K562 (cell line): Measurements from ENCODE around the gene KIZ. TPM values are rescaled to one million over a fixed set of nuclear protein-coding genes. Genes with fewer than 3 reads are reported as not detected.

ENCODE experiments used
- ATAC-seq: fragments of 200-7000 bp; cut with Tn5 transposase; 3 replicates; pipeline ENCODE4 v1.9.1; 2020; ENCODE audit warnings: moderate library complexity
- BruUV-seq: library from RNA; stranded (reverse); fragments of 400-500 nt; replicated peaks from 2 replicates; lab custom pipeline; 2021; lab: Mats Ljungman, UMichigan
- CTCF ChIA-PET: fragments of 300-600 bp; formaldehyde crosslinking; extraction: SDS; loops from one replicate; lab custom pipeline; 2021; ENCODE audit warnings: low intra/inter-chr PET ratio; lab: Yijun Ruan, JAX
- POLR2A ChIA-PET: fragments of 300-600, 350-650 bp; sonication (Branson Sonifier 250); formaldehyde crosslinking; extraction: SDS; loops from one replicate; lab custom pipeline; 2021; ENCODE audit warnings: antibody characterized with exemption, inconsistent platforms; lab: Yijun Ruan, JAX
- DNase-seq, 4 experiments: peaks; one replicate each; pipeline versions ENCODE4 v3.0.0 to v3.0.0-alpha.2; 2011 to 2018; ENCODE audit warnings: low spot score in 3 of 4, mixed read lengths in 3 of 4; ENCODE audit errors: extremely low read depth in 1 of 4
- FAIRE-seq: peaks from 2 replicates; lab custom pipeline; 2011; peaks lifted over from hg19 to GRCh38; lab: Jason Lieb, UNC
- H2AFZ ChIP-seq: 2 replicates; pipeline ENCODE4 v1.6.0; 2011; ENCODE audit warnings: low read depth, low read length, control low read depth, inconsistent platforms
- H3K27ac ChIP-seq: fragments of 200-600 bp; 3 replicates; pipeline ENCODE4 v1.8.0; 2011; ENCODE audit warnings: low read depth, mild to moderate bottlenecking, control low read depth, inconsistent platforms, low read length, moderate library complexity, mixed read lengths; ENCODE audit errors: extremely low read depth
- H3K27me3 ChIP-seq, 2 experiments: fragments of 300-600 bp in 1 of 2; 2 replicates in 1 of 2; 3 replicates in 1 of 2; pipeline versions ENCODE4 v1.6.0 to v1.8.0; 2011; ENCODE audit warnings: inconsistent platforms in 2 of 2, low read length in 2 of 2, mild to moderate bottlenecking in 1 of 2, mixed read lengths in 1 of 2, moderate library complexity in 1 of 2; ENCODE audit not compliant: control insufficient read depth in 2 of 2, insufficient read depth in 2 of 2
- H3K36me3 ChIP-seq: fragments of 300-600 bp; 3 replicates; pipeline ENCODE4 v1.8.0; 2011; ENCODE audit warnings: mild to moderate bottlenecking, low read length, inconsistent platforms; ENCODE audit not compliant: control insufficient read depth, insufficient read depth
- H3K4me1 ChIP-seq, 2 experiments: fragments of 200-600 bp in 1 of 2; replicated peaks in 1 of 2; 2 replicates in 1 of 2; 3 replicates in 1 of 2; pipeline versions ENCODE4 v1.5.1 to v1.8.0; 2011; ENCODE audit warnings: inconsistent platforms in 2 of 2, low read length in 2 of 2, mild to moderate bottlenecking in 1 of 2, mixed read lengths in 1 of 2, moderate library complexity in 1 of 2; ENCODE audit not compliant: control insufficient read depth in 2 of 2, insufficient read depth in 2 of 2
- H3K4me2 ChIP-seq: 2 replicates; pipeline ENCODE4 v1.6.1; 2011; ENCODE audit warnings: low read length, control low read depth, inconsistent platforms, mixed read lengths; ENCODE audit not compliant: insufficient read depth
- H3K4me3 ChIP-seq: fragments of 200-600 bp; sonication (generic), shearing (Covaris generic); 2 replicates; pipeline ENCODE4 v1.5.1; 2016; ENCODE audit warnings: control low read depth, inconsistent platforms
- H3K79me2 ChIP-seq: fragments of 200-600 bp; 3 replicates; pipeline ENCODE4 v1.8.0; 2011; ENCODE audit warnings: low read length, inconsistent platforms; ENCODE audit not compliant: control insufficient read depth, insufficient read depth
- H3K9ac ChIP-seq, 2 experiments: 2 replicates each; pipeline versions ENCODE4 v1.6.0 to v1.6.1; 2011; ENCODE audit warnings: low read depth in 2 of 2, low read length in 2 of 2, control low read depth in 1 of 2, inconsistent platforms in 1 of 2, mild to moderate bottlenecking in 1 of 2, mixed read lengths in 1 of 2; ENCODE audit not compliant: insufficient read depth in 1 of 2
- H3K9me1 ChIP-seq: one replicate; pipeline ENCODE4 v1.6.0; 2011; ENCODE audit warnings: inconsistent platforms, mild to moderate bottlenecking, low read length, moderate library complexity; ENCODE audit not compliant: control insufficient read depth, insufficient read depth
- H3K9me3 ChIP-seq: replicated peaks from 2 replicates; pipeline ENCODE4 v1.5.1; 2011; ENCODE audit warnings: low read depth, low read length, inconsistent platforms; ENCODE audit not compliant: control insufficient read depth, insufficient read depth
- H4K20me1 ChIP-seq: replicated peaks from 2 replicates; pipeline ENCODE4 v1.6.1; 2011; ENCODE audit warnings: low read length, inconsistent platforms, mixed read lengths; ENCODE audit not compliant: control insufficient read depth, insufficient read depth
- HEY1 ChIP-seq: fragments of 250-450 bp; sonication (Bioruptor Pico); IDR thresholded peaks from 2 replicates; pipeline ENCODE4 v1.5.0; 2020; ENCODE audit warnings: mild to moderate bottlenecking, moderate library complexity, borderline replicate concordance
- RBM17 ChIP-seq: fragments of 200-400 bp; formaldehyde crosslinking; IDR thresholded peaks from 2 replicates; pipeline ENCODE4 v1.6.1; 2017; ENCODE audit warnings: low read depth, mild to moderate bottlenecking, low read length, borderline replicate concordance
- ZNF431 ChIP-seq: sonication (generic); formaldehyde crosslinking; IDR thresholded peaks from 2 replicates; pipeline ENCODE4 v1.8.0; 2022; ENCODE audit warnings: mild to moderate bottlenecking, missing genetic modification reagents
- ZNF583 ChIP-seq: fragments of 250-450 bp; sonication (Bioruptor Pico); IDR thresholded peaks from 2 replicates; pipeline ENCODE4 v1.4.0; 2020
- WGBS: fragments of 100-300 bp; shearing (Covaris generic); methylation state at CpG from one replicate; pipeline ENCODE4 v1.1.6; 2016; ENCODE audit warnings: low coverage, mixed read lengths; ENCODE audit not compliant: insufficient coverage; ENCODE audit errors: missing lambda C conversion rate; 5-methylcytosine and 5-hydroxymethylcytosine counted together
- in situ Hi-C: fragments of 300-500 bp; cut with MboI; formaldehyde crosslinking; loops from 4 replicates; pipeline ENCODE4 v1.15.0; 2018; ENCODE audit warnings: inconsistent platforms, mixed read lengths
- intact Hi-C: fragments of 100-400 bp; cut with micrococcal nuclease; formaldehyde crosslinking; loops from 2 replicates; pipeline ENCODE4 v1.14.2; 2022
- polyA plus RNA-seq, 8 experiments: library from polyadenylated mRNA; depleted of rRNA in 4 of 8; stranded (reverse) in 5 of 8; unstranded in 3 of 8; fragments of >200 nt; fragmentation: Nextera tagmentation in 2 of 8; fragmentation: Illumina TruSeq in 1 of 8; extraction: Ambion mirVana in 2 of 8; extraction: Trizol in 1 of 8; gene quantifications; 2 replicates each; pipeline versions ENCODE4 v1.2.1 to v1.2.3, GENCODE V29; 2011 to 2014; ENCODE audit warnings: inconsistent platforms in 1 of 8, missing spikeins in 1 of 8
- total RNA-seq, 7 experiments: library from RNA; depleted of rRNA in 6 of 7; stranded (reverse); fragments of >200 nt in 6 of 7; fragmentation: Illumina TruSeq in 2 of 7; extraction: Trizol in 2 of 7; gene quantifications; 2 replicates each; pipeline versions ENCODE4 v1.2.1 to v1.2.3, GENCODE V29; 2011 to 2021; ENCODE audit warnings: low replicate concordance in 1 of 7
- TF ChIP-seq, protein P1 (sequence below), 3 experiments: IDR thresholded peaks in 2 of 3; conservative IDR thresholded peaks in 1 of 3; 2 replicates each; pipeline ENCODE4 v1.5.1; 2011 to 2012; ENCODE audit warnings: low read length in 3 of 3, mild to moderate bottlenecking in 3 of 3, control low read depth in 2 of 3, improper control_type of control experiment in 1 of 3, inconsistent platforms in 1 of 3, low read depth in 1 of 3, mixed read lengths in 1 of 3, moderate library complexity in 1 of 3; ENCODE audit not compliant: insufficient read depth in 2 of 3

KIZ gene
- total and polyA plus RNA-seq, 9 of the 15 experiments (the other 6 are each of a cell fraction or from before 2014, with no cell fraction given), result 4.9 to 21.1 (median 13.5) TPM

DNA sequence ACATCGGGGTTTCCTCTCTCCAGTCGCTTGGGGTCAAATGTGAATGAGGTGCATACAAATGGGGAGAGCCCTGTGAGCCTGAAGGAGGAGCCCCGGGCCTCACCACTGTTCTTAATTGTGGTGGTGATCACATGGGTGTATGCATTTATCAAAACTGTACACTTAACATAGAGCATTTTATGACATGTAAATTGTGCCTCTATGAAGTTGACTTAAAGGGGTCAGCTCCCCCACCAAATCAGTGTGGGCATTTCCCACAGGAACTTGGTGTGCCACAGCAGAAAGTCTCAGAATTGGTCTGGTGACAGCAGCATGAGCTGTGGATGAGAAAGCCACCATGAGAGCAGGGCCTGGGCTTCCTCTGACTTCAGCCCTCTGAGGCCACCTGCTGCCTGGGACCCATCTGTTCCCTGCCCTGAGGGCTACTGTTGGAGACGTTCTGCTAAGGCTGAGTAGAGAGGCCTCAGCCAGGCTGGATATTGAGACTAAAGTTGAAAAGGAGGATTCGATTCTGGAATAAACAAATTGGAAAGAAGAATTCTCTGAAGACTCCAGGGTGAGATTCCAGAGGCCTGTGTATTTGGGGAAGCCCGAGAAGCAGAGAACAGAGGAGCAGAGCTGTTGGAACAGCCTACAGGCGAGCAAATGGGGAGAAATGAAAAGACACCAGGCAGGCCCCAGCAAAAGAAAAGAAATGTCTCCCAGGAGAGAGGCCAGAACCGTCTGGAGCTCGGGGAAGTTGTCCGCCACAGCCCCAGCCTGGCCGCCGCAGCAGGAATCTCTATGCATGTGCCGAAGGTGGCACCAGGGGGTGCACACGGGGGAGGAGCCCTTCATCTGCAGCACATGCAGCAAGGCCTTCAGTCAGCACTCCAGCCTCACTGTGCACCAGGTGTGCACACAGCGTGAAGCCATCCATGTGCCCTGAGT is 139.6 kb downstream of the KIZ start:
- Histone ChIP-seq H3K27ac (no peak overlapping the region), H3K9me1 (no peaks in the 10 kb centered on the region), H3K79me2 (no peaks in the 10 kb centered on the region), H3K4me2 (no peak overlapping the region), H3K4me1 (peaks cover 0 to 3% of the 10 kb centered on the region in 2 experiments; a peak in 1 of 5 replicates), H2AFZ (no peak overlapping the region), H4K20me1 (no peaks in the 10 kb centered on the region), H3K4me3 (no peak overlapping the region), H3K9me3 (no peaks in the 10 kb centered on the region), H3K9ac (no peak overlapping the region), H3K27me3 (peaks cover 4 to 35% of the 10 kb centered on the region in 2 experiments; a peak in 3 of 5 replicates), H3K36me3 (no peaks in the 10 kb centered on the region)
- ATAC-seq (no peak), FAIRE-seq (no peak), DNase-seq (no peak)
- in situ Hi-C loops, result no loop called here
- ChIA-PET POLR2A (interaction anchor here (0.5 kb wide), 1 partner anchor 314 kb away, joined by 3 read pairs; no protein-coding TSS in a partner anchor), CTCF (no interaction called here)
- intact Hi-C loops, result no loop called here
- WGBS, result 3% methylated on average over 10 of the region's 15 CpGs
- no peak for TF ChIP-seq RBM17
- no peak for TF ChIP-seq ZNF431 (CRISPR knock-in tag)
- no peak for TF ChIP-seq ZNF583
- no peak for TF ChIP-seq HEY1
- TF ChIP-seq, protein P1, sequence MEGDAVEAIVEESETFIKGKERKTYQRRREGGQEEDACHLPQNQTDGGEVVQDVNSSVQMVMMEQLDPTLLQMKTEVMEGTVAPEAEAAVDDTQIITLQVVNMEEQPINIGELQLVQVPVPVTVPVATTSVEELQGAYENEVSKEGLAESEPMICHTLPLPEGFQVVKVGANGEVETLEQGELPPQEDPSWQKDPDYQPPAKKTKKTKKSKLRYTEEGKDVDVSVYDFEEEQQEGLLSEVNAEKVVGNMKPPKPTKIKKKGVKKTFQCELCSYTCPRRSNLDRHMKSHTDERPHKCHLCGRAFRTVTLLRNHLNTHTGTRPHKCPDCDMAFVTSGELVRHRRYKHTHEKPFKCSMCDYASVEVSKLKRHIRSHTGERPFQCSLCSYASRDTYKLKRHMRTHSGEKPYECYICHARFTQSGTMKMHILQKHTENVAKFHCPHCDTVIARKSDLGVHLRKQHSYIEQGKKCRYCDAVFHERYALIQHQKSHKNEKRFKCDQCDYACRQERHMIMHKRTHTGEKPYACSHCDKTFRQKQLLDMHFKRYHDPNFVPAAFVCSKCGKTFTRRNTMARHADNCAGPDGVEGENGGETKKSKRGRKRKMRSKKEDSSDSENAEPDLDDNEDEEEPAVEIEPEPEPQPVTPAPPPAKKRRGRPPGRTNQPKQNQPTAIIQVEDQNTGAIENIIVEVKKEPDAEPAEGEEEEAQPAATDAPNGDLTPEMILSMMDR (IDR thresholded peaks at IDR 0.05 in 2 of 3, conservative IDR thresholded peaks at IDR 0.05 in 1 of 3; ENCODE audit: insufficient read depth in 2 of 3, low read depth in 1 of 3, low read length in 3 of 3), result 0 out of 6 replicates have a peak, but pooled peaks of 1 of the 3 experiments have one; percentile 7
- no TSS peak for BruUV-seq
